NOMO-1 treated with DMSO at 0.1 percent for 48 hours (cell line): ENCODE data around the gene POU6F2.

Experiments
- DNase-seq: peaks from one replicate; lab custom pipeline; 2025; ENCODE audit not compliant: unreplicated experiment; lab: John Stamatoyannopoulos, UW

Gene POU6F2

DNA sequence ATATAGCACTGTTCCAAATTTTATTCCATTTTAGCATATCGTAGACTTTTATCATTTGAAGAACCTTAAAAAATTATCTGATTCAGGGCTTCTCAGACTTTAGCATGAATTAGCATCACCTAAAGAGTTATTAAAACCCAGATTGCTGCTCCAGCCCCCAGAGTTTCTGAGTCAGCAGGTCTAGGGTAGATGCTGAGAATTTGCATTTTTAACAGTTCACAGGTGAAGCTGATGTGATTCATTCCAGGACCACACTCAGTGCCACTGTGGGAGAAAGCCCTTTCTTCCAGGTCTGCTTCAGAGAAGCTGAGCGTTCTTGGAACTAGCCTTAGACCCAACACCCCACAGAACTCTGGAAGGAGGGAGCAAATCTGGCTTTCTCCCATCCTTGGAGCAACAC is 414.4 kb downstream of the POU6F2 start:
- DNase-seq, result no peak

DNA sequence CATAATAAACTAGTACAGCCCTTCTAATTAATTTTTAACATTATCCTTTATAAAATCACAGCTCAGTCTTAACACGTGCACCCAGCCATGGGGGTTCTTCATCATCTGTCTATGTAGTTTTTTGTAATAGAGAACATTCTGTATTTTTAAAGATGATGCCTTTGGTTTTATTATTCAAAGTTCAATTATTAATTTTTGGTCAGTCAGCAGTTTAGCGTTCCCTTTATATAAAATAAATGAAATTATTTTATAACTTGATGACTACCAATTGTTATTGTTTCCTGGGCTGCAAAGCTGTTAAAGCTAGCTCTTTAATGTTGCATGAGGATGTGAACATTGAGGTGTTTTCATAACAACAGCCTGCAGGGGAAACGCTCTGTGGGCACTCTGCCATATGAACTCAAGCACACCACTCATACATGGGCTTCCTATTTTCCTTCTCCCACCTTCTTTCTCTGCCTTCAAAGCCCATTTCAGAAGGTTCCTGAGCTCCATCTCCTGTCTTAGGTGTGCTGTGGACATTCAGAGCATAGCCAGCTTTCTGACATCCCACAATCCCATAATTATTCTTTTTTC is 416.5 kb downstream of the POU6F2 start:
- no peak for DNase-seq

DNA sequence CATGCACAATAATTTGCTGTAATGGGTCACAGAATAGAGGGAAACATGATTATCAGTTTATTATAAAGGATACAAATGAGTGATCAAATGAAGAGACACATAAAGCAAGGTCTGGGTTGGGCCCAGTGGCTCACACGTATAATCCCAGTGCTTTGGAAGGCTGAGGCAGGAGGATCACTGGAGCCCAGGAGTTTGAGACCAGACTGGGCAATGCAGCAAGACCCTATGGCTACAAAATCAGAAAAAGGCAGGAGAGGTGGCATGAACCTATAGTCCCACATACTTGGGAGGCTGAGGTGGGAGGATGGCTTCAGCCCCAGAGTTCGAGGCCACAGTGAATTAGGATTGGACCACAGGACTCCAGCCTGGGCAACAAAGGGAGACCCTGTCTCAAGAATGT is 421.7 kb downstream of the POU6F2 start:
- DNase-seq, result no peak

DNA sequence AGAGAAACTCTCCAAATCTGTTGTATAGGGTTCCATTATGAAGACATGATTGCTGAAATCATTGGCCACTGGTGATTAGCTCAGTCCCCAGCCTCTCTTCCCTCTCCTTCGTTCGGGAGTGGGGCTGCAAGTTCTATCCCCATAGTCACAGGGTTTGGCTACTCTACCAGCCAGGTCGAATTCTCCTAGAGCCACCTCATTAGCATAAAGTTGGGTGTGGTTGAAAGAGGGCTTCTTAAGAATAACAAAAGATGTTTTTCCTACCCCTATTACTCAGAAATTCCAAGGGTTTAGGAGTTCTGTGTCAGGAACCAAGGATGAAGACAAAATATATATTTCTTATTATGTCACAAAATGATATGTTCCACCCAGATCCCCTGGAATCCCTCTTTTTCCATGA is 422.3 kb downstream of the POU6F2 start:
- no peak for DNase-seq

DNA sequence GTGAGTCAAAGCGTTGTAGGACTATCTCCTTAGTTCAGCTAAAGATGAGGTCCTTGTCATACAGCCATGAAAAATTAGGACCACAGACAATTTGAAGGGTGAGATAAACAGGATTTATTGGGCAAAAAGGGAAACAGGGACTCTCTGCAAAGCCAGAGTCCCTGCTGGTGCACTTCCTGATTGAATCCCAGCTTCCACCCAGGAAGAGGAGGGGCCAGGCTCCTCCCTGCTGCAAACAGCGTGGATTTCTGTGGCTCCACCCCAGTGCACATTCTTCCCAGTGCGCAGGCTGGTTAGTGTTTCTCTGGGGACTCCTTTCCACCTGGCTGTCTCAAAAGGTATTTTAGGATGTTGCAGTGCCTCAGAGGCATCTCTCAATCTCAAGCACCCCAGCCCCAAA is 423.1 kb downstream of the POU6F2 start:
- DNase-seq, result no peak

DNA sequence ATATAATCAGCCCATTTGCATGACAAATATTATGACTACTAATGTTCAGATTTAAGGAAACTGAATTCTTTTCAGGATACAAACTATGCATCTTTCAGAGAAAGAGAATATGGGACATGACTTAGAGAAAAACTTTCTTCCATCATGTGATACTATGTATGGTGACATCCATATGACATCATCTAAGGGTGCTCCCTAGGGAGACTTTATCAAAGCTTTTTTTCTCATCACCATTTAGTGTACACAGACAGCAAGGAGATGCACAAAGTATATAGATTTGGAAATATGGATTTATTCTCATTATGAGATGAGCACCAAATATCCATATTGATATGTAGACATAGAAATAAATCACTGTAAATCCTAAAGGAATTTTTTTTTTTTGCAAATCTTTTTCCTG is 424.3 kb downstream of the POU6F2 start:
- DNase-seq, result no peak

DNA sequence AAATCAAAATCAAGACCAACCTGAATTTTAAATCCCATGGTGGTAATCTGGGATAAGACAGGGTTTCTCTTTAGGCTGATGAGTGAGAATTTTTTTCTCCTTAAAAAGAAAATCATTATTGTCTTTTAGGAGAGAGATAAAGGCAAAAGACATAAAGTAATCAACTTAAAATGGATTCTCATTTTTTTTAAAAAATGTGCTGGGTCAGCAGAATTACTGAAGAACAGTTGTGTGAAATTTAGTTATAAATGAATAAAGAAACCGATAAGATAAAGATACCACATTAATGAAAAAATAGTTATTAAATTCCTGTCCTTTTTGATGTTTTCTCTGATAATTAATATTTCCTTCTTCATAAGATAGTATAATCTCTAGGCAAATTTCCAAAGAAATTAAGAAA is 427.2 kb downstream of the POU6F2 start:
- no peak for DNase-seq

DNA sequence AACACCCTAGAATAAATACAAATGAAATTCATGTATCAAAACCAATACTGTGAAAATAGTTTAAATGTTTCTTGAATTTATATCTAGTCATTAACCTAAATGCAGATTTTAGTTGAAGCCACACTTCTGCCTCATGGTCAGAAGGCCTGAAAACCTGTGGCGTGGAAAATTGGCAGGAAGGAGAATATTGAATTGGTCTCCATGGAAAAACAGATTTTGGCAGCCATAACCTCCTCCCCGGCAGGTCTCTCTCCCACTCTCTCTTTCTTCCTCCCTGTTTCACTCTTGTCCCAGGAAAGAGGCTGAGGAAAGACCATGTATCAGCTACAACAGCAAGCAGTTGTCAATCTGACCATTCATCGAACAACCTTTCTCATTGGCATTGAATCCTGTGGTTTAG is 427.9 kb downstream of the POU6F2 start:
- DNase-seq, result no peak

DNA sequence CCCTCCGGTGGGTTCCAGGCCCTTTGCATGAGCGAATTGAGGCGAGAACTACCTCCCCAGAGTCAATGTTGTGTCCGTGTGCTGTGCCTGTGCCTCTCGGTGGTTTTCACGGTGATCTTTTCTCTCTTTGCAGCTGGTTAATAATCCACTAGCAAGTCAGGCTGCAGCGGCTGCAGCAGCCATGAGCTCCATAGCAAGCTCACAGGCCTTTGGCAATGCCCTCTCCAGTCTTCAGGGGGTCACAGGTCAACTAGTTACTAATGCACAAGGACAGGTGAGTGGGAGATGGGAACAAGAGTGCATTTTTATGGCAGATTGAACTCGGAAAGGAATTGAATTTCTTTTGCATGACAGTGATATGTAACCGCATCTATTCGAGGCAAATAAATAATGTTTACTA is 428.8 kb downstream of the POU6F2 start:
- DNase-seq, result no peak

DNA sequence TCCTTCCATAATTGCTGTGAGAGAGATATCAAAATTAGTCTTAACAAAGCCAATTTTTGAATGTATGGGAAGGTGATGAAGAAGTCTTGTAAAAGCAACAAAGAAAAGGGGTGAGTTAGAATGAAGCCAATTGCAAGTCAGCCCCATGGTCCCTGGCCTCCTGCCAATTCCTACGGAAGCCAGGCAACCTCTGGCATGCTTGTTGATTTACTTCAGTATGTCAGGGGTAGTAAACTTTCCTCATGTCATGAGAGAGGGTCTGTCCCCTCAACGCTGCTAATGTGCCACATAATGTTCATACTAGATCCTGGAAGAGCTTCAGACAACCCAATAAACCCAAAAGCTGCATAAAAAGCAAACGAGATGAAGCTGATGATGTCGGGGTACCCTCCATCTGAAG is 429.4 kb downstream of the POU6F2 start:
- no peak for DNase-seq

DNA sequence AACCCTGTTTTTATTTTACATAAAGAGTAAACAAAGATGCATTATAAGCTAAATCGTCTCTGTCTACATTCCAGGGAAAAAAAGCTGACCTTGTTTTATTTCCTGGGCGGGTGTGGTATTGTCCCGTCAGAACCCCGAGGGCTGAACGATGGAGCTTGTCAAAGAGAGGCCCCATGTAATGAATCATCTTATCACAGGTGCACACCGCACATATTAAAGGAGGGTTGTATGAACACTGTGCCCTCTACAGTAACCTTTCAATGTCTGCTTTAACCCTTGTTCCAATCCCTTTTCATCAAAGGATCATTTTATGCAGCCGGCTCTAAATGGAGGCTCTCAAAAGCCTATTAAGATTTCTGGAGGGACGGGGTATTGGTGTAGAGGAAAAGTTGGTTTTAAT is 430.0 kb downstream of the POU6F2 start:
- no peak for DNase-seq

DNA sequence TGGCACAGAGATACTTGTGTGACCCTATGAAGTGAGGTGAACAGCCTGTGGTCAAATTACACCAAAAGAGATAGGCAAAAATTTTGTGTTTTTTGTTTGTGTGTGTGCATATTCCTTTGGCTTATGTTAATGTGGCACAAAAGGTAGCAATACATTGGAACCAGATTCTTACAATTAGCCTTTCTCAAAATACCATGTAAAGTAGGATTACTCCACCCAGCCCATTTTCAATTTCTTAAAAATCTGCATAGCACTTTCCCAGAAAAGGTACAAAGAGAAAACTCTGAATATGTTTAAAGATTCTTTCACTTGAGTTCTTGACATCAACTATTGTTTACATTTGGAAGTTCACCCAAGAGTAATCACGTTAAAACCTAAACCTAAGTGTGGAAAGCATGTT is 431.2 kb downstream of the POU6F2 start:
- no peak for DNase-seq

DNA sequence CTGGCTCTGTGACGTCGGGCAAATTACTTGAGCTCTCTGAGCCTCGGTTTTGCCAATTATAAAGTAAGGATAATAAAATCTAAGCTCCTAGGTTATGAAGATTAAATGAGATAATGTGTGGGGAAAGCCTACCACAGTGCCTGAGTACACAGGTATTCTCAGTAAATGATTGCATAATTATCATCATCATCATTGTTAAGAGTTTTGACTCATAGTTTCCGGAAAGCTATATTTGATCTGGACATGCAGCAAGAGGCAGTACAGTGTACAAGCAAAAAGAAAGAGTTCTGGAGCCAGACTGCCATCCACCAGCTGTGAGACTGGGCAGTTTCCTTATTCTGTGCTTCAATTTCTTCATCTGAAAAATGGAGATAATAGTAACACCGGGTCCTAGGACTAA is 432.9 kb downstream of the POU6F2 start:
- no peak for DNase-seq

DNA sequence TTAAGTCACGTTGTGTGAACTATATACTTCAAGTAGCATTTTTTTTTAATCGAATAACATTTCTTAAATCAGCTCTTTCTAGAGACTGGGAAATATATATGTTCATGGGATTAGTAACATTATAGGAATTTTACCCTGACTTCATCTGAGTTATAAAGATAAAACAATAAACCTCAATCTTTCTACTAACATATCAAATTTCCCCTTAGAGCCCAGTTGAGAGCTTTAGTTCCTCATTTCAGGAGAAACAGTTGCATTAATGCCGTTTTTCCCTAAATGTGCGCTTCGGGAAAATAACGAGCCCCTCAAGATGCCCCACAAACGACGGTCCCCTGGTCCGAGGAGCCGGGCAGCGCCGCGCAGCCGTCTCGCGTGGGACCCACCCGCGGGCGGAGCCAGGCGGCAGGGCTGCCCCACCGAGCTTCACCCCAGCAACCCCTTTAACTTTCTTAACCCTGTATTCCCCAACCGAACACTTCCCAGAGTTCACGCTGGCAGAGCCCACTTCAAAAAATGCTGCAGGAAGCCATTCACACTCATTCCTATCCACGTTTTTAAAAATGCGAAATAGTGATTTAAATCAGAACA is 436.0 kb downstream of the POU6F2 start:
- no peak for DNase-seq

DNA sequence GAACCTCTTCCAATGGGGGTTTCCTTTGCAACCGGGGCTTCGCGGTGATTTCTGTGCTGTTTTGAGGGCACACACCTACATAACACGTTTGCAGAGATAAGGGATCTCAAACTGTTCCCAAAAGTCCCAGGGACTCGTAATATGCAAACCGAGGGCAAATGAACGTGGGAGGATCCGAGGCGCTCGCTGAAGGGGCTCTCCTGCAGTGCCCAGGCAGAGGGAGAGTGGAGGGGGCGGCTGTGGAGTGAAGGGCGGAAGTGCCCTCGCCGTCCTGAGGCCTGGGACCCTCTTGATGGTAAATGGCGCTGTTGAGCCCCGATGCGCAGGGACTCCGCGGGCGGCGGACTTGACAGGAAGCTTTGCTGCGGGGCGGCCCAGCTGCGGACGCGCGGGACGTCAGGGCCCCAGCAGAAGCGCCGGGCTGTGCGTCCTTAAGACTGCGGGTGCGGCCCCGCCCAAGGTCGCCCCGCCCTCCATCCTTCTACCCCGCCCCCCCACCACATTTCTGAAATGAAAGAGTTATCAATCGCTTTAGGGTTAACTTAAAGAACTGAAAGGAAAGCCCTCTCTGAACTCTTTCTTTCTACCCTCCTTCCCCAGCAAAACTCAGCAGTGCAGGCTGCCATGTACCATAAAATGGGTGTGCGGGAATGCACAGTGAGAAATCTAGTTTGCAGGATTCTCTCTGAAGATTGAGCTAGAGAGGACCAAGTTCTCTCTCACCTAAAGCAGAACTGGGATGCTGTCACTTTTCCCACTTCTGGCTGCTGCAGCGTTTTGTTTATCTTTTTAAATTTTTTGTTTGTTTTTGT is 436.7 kb downstream of the POU6F2 start:
- DNase-seq, result peak; percentile 30

DNA sequence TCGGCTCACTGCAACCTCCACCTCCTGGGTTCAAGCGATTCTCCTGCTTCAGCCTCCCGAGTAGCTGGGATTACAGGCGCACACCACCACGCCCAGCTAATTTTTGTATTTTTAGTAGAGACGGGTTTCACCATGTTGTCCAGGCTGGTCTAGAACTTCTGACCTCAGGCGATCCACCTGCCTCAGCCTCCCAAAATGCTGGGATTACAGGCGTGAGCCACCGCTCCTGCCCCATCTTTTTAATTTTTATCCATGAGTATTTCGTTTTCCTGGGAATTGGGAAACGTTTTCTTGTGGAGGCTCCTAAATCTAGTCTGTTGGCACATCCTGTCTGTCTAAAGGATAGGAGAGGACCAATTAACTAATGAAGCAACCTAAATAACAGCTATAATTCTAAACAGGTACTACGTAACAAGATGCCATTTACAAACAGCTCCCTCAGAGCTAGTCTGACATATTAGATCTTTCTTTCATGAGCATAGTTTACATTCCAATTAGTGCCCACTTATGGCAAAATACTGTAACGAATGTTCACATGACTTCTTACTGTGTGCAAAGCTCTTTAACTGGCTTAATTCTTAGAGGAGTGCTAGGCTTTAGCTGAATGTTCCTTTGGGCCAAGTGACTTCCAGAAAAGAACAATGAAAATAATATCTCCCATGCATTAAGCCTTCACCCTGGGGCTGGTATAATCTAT is 437.5 kb downstream of the POU6F2 start:
- no peak for DNase-seq

DNA sequence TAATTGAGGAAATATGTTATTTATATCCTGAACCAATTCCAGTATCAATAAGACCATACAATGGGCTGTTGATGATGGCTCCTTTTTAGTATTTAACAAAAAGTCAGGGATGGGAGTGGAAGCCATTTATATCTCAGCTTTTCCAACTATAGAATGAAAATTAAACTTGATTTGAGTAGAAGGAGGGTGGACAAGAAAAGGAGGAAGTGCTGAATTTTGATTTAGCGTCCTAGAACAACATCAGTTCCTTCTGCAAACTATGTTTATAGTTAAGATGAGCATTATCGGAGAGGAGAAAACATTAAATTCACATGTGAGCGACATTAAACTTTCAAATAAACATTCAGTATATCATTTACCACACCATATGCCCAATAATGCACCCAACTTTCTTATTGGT is 439.2 kb downstream of the POU6F2 start:
- DNase-seq, result peak; percentile 3

DNA sequence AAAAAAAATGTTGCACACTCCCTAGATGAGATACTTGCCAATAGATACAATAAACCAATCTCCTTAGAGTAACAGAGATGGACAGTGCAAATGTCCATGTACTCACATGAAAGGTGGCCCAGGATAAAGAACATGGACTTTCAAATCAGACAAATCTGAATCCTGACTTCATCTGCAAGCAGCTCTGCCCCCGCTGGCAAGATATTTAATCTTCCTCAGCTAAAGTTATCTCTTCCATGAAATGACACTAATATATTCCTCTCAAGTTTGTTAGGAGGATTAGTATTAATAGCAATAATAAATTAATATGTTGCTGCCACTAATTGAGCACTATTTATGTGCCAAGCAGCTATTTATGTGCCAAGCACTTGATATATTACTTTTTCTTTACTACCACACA is 439.9 kb downstream of the POU6F2 start:
- DNase-seq, result no peak

DNA sequence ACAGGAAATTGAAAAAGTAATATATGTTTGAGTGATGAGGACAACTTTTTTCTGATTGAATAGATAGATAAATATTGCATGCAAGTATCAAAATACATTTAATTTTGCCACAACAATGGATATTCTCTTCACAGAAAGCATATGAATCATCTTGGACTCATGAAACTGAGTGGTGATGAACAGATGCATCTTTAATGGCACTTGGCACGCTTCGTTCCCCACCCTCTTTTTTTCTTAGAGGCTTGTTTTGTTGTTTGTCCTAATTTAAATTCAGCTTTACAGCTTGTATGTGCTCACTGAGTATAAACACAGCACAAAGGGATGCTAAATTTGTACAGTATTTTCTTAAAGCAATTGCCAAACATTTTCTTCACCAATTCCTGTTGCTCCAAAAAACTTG is 443.5 kb downstream of the POU6F2 start:
- no peak for DNase-seq

DNA sequence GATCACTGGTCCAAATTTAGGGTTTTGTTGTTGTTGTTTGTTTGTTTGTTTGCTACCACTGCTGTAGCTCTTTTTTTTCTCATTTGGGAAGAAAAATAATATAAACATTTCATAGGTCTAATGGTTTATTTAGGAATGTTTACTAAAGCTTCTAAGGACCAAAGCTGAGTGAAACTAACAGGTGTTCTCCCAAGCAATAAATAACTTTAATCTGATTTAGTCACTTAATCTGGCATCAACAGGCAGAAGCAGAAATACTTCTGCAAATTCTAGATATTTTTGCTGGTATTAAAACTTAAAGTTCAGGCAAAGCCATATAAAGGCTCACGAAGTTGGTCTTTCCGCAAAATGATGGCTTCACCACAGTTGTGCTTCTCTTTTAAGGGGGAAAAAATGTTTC is 444.0 kb downstream of the POU6F2 start:
- DNase-seq, result no peak

DNA sequence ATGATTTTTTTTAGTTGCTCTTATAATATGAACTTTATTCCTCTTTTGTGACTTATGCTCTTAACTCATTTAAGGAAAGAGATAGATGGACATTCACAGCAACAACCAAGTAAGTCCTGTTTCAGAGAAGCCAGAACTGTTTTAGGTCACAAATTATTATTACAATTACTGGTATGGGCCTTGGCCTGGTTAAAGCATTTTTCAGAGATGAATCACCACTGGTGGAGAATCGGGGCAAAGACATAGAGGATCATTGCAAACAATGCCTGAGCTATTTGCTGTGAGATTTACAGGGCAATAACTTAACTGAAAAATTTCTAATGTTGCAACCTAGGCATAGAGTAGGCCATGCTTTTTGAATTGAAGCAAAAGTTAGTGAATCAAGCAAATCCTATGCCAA is 450.5 kb downstream of the POU6F2 start:
- no peak for DNase-seq

DNA sequence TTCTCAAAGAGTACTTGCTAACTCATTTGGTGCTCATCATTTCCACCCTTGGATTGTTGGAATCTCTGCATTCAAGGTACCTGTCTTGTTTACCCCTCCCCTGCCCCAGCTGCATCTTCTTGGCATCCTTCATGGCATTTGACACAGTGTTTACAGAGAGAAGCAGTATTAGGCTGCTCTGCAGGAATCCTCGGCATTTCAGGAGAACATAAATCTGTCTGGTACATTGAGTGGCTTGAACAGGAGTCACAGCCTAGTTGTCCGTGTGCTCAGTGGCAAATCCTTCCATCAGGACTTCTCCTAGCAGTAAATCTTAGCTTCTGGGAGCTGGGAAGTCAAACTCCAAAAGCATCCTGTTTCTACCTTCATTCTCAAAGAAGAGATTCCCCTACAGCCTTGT is 451.7 kb downstream of the POU6F2 start:
- no peak for DNase-seq
